GM18511 (cell line): Measurements from ENCODE around the gene STUB1.
"Not testable (repeated sequence)": the region's sequence is repeated elsewhere in the genome, so short reads cannot be mapped to it uniquely, and the experiment has no call there.

Experiments
- ATAC-seq: cut with Tn5 transposase; IDR thresholded peaks from one replicate; pipeline ENCODE4 v1.9.1; 2021; ENCODE audit warnings: mild to moderate bottlenecking, moderate library complexity; ENCODE audit not compliant: unreplicated experiment

Gene STUB1

DNA sequence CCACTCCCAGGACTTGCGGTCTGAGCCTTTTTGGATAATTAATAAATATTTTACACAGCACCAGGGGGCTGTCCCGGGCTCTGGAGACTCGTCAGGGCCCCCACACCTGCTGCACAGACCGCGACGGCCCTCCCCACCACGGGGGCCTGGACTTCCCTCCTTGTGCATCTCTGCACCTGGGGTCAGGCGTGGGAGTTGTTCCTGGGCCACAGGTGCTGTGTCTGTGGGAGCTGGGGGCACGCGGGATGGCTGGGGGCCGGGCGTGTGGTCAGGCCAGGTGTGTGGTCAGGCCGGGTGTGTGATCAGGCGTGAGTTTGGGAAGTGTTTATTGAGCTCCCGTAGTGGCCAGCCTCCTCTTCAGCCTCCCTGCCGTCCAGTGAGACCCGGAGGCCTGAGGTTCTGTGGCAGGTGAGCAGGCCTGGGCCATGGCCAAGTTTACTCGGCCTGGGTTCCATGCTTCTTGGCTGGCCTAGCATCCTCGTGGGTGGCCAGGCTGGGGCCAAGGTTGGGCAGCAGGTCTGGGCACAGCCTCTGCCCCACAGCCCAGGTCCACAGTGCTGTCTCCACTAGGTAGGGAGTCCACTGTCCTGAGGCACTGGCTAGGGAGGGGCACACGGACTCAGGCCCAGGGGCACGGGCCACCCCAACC lies 1.9 kb upstream of the STUB1 start:
- ATAC-seq: no peak

DNA sequence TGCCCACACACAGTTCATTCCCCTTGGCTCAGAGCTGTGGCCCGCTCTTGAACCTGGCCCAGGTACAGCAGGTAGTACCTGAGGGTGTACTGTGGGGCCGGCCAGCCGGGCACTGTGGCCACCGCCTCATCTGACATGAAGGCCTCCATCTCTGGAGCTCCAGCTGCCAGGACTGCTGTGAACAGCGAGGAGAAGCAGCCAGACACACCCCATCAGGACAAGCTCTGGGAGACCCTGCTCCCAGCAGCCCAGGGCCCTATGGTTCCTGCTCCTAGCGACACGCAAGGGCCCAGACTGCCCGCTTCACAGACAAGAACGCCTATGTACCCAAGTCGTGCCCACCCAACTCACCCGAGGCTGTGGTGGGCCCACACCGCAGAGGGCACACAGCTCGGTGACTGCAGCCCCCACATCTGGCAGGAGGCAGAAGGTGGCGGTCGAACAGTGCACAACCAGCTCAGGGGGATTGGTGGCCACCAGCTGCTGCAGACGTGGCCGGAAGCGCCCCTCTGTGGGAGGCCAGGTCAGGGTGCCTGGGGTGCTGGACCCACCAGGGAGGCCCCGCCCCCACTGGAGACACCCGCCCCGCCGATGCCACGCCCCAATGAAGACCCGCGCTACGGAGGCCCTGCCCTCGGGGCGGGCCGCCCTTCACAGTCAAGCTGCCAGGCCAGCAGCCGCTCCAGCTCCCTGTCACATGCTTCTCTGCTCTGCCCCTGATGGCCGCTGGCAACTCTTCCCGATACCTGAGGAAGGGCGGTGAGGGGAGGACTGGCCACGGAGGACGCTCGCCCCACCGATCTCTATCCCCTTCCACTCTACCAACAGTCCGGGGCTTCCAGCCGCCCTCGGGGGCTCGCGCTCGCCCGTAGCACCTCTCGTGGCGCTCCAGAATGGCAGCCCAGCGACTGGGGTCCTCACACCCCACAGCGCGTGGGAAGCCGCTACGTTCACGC lies 1.1 kb upstream of the STUB1 start:
- no peak for ATAC-seq

DNA sequence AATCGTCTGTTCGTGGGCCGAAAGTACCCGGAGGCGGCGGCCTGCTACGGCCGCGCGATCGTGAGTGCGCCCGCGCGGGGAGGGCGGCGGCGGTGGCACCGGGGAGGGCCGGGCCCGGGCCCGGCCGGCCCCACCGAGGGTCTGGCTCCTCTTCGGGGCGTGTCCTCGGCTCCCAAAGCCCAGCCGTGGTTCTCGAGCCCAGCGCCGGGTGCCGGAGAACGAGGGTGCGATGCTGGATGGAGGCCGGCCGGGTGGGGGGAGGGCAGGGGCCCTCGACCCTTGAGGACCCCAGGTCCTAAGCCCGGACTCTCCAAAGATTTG lies 375 bp downstream of the STUB1 start:
- no peak for ATAC-seq

DNA sequence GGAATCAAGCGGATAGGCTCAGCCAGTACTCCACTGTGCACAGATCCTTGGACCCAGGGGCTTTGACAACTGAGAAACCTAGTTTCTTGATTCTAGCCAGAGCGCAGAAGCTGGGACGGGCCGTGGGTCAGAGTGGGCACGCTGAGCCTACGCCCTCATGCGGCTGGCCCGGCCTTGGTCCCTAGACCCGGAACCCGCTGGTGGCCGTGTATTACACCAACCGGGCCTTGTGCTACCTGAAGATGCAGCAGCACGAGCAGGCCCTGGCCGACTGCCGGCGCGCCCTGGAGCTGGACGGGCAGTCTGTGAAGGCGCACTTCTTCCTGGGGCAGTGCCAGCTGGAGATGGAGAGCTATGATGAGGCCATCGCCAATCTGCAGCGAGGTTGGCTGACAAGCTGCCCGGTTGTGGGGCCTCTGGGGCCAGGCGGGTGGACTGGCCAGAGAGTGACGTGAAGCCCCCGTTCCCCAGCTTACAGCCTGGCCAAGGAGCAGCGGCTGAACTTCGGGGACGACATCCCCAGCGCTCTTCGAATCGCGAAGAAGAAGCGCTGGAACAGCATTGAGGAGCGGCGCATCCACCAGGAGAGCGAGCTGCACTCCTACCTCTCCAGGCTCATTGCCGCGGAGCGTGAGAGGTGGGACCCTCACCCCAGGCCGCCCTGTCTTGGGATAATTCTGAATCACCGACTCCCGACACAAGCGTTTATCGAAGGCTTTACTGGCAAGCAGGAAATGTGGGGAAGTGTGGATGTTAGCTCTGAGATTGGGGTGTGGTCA lies 946 bp downstream of the STUB1 start:
- ATAC-seq: no peak

DNA sequence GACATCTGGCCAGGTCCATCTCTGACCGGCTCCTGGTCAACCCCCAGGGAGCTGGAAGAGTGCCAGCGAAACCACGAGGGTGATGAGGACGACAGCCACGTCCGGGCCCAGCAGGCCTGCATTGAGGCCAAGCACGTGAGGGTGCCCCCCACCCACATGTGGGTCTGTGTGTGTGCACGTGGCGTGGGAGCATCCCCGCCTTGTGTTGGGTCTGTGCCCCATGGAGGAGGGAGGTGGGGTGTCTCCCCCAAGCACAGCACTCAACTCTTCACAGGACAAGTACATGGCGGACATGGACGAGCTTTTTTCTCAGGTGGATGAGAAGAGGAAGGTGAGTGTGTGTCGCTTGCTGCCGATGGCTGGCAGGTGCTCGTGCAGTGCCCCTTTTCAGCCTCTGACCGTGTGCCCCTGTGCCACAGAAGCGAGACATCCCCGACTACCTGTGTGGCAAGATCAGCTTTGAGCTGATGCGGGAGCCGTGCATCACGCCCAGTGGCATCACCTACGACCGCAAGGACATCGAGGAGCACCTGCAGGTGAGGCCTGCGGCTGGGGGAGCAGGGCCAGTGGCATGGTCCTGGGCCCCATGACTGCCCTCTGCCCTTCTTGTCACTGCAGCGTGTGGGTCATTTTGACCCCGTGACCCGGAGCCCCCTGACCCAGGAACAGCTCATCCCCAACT lies 1.7 kb downstream of the STUB1 start:
- no peak for ATAC-seq

DNA sequence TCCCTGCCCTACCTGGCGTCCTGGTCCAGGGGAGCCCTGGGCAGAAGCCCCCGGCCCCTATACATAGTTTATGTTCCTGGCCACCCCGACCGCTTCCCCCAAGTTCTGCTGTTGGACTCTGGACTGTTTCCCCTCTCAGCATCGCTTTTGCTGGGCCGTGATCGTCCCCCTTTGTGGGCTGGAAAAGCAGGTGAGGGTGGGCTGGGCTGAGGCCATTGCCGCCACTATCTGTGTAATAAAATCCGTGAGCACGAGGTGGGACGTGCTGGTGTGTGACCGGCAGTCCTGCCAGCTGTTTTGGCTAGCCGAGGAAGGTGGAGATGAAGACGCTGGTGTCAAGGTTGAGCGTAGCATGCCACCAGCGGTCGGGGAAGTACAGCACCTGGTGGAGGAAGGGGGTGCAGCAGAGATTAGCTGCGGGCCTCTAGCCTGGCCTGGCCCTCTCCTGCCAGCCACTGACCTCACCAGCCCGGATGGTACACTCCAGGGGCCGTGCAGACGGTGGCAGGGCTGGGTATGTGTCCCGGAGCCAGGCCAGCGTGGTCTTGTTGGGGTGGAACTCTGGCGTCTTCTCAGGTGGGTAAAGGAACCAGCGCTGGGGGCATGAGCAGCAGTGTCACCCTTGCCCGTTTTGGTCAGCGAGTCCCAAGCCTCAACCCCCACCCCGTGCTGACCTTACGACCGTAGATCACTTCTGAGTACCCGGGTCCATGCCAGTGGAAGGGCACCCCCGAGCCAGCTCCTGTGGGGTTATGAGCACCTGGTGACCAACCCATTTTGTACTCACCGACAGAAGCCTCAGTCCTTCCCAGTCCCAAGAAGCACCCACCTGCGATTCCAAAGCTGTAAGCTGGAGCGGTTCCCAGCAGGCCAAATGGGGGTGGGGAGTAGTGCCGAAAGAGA lies 2.5 kb downstream of the STUB1 start:
- ATAC-seq: no peak

DNA sequence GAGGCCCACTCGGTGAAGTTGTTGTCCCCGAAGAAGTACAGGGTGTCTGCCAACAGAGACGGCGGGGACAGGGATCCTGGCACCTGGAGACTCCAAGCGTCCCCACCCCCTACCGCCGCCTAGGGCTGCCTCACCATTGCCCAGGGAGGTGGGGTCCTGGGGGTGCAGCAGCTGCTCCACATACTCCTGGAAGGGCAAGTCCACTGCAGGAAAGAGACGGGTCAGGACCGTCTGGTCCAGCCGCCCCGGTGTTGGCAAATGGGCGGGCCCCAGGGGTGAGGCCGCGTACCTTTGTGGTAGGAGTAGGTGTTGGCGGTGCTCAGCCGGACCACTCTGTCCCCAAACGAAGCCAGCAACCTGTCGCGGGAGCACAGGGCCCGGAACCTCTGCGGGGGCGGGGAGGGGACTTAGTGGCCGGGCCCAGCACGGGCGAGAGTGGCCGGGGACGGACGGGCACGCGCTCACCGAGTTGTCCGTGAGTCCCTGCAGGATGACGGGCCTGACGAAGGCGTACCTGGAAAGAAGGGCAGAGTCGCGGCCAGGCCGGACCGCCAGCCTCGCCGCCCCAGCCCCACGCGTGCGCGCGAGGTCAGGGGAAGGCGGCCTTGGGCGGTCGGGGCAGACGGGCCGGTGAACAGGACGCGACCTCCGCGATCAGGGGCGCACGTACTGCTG lies 3.3 kb downstream of the STUB1 start:
- ATAC-seq: no peak

DNA sequence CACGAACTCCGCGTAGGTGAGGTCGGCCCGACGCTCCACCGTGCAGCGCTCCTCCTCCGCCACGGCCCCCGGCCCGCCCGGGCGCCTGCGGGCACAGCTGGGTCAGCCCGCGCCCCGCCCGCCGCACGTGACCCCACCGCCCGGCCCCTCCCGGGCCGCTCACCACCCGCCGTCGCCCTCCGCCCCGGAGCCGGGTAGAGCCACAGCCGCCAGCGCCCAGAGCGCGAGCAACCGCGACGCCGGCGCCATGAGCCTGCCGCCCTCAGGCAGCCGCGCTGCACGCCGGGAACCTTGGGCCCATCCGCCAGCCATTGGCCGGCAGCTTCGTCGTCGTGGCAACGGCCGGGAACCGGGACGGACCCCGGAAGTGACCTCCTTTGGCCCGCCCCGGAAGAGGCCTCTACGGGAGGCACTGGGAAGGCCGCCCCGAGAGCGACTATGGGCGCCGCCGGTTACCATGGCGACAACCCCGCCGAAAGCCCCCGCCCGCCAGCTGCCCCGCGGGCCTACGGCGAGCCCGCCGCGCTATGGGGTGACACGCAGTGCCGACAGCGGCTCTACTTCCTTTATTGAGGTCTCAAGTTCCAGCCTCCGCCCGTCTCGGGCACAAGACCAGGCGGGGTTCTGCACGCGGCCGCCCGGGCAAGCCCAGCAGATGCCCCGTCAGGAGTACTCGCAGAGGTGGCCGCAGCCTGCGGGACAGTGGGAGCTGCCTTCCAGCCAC lies 4.0 kb downstream of the STUB1 start, which contains the start of gene JMJD8:
TSS of gene JMJD8 (minus strand) at position 264 of the 724 bp plus-strand sequence. CDS start at position 249, 15 bp downstream.
- peak; percentile 72 for ATAC-seq

DNA sequence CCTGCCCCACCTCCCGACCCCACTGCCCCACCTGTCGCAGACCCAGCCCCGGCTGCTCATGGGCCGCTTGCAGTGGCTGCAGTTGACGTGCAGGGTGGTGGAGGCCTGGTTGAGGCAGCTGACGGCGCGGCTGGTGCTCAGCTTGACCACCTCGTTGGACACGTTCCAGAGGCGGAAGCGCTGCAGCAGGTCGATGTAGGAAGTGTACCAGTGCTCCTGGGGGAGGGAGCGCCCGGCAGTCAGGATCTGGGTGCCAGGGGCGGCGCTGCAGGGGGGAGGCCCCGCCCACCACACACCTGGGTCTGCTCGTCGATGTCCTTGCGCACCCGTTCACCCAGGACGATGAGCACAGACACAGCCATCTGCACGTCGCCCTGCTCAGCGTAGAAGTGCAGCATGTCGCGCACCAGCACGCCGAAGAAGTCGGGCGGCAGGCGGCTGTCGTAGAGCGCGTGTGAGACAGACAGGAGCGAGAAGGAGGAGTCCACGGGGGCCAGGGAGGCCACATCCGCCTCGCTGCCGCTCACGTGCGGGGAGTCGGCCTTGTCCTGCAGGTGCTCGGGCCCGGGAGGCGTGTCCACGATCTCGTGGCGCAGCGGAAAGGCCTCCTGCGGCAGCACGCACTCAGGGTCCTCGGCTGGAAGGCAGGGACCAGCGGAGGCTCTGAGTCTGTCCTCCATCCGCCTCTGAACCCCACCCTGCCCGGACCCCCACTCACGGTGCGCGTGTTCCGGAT lies 4.9 kb downstream of the STUB1 start:
- no peak for ATAC-seq

DNA sequence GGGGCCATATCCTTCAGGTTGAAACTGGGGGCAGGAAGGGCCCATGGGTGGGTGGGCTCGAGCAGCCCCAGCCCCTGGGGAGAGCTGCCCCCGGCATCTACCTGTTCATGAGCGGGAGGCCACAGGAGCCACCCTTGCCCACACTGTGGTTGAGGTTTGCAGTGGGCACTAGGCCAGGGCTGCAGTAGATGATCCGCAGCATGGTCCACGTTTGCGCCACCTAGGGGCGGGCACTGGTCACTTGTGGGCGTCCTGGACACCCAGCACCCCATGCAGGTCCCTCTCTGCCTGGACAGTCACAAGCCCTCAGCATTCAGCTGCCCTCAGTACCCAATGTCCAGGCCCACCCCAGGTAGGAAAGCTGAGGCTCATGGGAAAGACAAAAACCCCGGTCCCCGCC lies 5.8 kb downstream of the STUB1 start:
- no peak for ATAC-seq

DNA sequence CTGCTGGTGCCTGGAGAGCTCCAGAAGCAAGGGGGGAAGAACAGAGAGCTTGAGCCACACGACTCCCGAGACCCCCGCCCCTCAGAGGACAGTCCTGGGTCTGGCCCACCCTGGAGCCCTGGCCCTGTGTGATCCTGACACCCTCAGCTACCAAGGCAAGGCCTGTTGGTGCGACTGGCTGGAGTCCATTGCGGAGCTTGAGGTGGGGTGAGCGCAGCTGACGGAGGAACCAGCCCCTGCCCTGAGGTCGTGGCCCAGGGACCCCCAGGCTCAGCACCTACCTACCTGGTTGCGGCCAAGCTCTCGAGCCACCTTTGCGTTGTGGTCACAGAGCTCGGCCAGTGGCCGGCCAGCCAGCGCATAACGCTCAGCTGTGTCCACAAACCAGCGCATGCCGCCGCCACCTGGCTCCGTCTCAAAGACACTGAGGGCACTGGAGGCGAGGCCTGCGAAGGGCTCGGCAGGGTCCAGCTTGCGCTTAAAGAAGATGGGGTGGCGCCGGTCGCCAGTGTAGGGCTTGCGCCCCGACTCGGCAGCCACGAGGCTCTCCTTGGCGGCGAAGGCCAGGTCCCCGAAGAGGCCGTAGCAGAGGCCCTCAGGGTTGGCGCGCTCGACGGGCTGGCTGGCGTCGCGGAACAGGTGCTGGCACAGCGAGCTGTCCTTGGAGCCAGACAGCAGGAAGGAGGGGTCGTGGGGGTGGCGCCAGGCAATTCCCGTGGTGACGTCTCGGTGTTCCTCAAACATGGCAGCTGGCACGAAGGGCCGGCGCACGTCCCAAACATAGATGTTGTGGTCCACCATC lies 6.5 kb downstream of the STUB1 start:
- no peak for ATAC-seq

DNA sequence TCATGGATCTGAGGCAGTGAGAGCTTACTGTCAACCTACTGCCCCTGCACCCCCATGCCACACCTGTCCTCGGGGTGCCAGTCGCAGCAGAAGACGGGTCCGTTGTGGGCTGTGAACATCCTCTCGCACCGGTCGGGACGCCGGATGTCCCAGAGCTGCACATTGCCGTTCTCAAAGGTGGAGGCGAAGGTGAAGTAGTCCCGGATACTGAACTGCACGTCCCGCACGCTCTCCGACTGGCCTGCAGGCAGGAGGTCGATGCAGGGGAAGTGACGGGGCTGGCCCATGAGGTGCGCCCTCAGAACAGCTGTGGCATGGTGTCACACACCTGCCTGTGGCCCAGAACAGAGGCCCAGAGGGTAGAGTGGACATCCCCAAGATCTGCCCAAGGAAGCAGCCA lies 7.3 kb downstream of the STUB1 start:
- no peak for ATAC-seq

DNA sequence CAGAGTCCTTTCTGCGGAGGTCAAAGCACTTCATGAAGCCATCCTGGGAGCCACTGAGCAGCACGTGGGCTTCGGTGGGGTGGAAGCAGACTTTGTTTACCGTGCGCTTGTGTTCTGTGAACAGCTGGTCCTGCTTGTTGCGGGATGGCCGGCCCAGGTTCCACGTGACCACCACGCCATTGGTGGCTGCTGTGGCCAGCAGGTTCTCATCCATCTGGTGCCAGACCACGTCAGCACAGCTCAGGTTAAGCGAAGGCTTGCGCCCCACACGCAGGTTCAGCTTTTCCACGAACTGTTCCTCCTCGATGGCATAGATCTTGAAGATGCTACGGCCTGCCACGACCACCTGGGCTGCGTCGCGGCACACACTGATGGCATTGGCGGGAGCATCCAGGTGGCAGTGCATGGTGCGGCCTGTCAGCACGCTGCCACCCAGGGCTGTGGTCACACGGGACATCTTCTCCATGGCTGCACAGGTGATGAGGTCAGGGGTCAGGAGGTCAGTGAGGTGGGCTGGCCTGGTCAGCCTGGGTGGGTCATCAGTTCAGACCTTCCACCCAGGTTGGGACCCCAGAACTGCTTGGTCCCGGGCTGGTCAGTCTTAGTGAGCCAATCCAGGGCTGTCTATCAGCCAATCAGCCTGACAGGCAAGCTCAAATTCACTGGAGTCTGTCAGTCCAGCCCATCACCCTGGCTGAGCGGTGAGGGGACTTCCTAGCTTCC lies 9.1 kb downstream of the STUB1 start:
- ATAC-seq: no peak

DNA sequence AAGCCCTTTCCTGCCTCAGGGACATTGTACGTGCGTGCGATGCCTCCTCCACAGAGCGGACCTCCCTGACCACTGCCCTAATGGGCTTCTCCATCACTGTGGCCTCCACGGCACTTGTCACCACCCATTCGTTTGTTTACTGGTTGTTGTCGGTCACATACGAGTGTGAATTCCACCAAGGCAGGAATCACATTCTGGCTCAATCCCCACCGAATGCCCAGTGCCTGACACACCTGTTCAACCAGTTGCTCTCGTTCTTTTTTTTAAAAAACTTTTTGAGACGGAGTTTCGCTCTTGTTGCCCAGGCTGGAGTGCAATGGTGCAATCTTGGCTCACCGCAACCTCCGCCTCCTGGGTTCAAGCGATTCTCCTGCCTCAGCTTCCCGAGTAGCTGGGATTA lies 11.0 kb downstream of the STUB1 start:
- not testable (repeated sequence) for ATAC-seq

DNA sequence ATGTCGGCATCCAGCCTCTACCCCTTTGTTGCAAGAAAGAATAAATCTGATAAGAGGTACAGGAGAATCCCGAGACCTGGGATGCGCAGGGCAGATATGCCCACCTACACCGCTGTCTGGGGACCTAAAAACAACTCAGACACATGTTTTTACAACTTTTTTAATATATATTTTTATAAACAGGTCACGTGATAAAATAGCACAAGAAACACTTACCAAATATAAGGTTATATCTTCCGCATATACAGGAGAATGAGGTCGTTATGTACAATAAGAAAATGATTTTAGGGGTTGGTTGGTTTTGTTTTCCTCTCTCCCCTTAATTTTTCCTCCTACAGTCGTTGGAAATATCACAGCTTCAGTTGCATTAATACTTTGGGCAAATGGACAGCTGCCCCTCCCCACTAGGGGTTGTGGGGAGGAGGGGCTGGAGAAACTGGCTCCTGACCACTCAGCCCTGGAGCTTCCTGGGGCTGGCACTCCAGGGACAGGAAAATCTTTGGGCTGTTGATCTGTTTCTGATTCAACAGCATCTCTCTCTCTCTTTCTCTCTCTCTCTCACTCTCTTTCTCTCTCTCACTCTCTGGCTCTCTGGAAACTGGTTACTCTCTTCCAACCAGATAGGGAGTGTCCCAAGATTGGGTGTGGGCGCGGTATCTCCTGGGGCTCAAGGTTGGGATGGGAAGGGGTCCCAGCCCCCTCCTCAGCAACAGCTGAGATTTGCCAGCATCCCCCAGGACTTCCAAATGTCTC lies 12.3 kb downstream of the STUB1 start:
- ATAC-seq: no peak

DNA sequence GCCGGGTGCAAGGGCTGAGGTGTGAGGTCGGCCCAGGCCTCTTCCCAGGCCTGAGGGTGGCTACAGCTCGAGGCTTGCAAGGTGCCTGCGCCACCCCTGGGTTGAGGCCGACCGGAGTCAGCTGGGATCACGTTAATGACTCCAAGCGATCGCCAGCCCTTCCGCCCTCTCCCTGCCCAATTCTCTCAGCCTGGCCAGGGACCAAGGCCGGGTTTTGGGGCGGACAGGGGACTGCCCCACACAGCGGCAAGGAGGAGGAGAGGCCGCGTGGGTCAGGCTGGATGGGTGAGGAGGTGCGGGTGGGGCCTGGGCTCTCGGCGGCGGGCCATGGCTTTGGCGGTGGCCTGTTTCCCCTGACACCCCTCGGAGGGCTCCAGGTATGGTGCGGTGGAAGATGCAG lies 13.2 kb downstream of the STUB1 start:
- ATAC-seq: no peak
